GM19397 (cell line): Measurements from ENCODE around the gene ABHD6.
A peak's percentile ranks its signal among the peaks of the same experiment; 100 is the strongest.
"Not testable (repeated sequence)": the region's sequence is repeated elsewhere in the genome, so short reads cannot be mapped to it uniquely, and the experiment has no call there.

Source experiments
- ATAC-seq: cut with Tn5 transposase; IDR thresholded peaks from one replicate; pipeline ENCODE4 v1.9.1; 2021; ENCODE audit warnings: mild to moderate bottlenecking, moderate library complexity; ENCODE audit not compliant: unreplicated experiment

Gene ABHD6

DNA sequence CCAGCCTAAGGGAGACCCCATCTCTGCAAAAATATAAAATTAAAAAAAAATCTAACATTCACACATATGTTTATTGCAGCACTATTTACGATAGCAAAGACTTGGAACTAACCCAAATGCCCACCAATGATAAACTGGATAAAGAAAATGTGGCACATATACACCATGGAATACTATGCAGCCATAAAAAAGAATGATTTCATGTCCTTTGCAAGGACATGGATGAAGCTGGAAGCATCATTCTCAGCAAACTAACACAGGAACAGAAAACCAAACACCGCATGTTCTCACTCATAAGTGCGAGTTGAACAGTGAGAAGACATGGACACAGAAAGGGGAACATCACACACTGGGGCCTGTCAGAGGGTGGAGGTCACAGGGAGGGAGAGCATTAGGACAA lies 35.8 kb downstream of the ABHD6 start:
- not testable (repeated sequence) for ATAC-seq

DNA sequence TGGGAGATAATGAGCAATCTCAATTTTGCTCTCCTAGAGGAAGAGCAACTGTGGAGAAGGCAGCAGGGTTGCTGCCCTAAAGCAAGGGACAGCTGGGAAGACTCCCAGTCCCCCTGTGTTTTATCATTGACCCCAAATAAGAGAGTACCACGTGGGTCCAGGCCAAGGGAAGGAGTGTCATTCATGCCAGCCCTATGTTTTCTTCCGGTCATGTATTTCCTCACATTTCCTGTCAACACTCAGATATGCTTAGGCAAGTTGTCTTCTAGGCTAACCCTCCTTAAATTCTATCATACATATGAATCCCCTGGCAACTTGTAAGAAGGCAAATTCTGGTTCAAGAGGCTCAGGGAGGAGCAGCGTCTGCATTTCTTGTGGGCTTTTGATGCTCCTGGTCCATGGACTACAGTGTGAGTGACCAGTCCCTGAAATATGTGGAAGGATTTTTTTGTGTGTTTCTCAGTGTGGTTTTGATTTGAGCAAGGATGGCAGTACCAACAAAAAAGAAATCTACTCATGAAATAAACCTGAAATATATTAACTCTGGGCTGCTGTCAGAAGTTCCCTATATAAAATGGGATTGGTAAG lies 36.5 kb downstream of the ABHD6 start:
- no peak for ATAC-seq

DNA sequence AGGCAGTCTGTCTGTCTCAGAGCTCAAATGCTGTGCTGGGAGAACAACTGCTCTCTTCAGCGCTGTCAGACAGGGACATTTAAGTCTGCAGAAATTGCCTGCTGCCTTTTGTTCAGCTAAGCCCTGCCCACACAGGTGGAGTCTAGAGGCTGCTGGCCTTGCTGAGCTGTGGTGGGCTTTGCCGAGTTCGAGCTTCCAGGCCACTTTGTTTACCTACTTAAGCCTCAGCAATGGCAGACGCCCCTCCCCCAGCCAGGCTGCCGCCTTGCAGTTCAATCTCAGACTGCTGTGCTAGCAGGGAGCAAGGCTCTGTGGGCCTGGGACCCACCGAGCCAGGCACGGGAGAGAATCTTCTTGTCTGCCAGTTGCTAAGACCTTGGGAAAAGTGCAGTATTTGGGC lies 43.5 kb downstream of the ABHD6 start:
- no peak for ATAC-seq

DNA sequence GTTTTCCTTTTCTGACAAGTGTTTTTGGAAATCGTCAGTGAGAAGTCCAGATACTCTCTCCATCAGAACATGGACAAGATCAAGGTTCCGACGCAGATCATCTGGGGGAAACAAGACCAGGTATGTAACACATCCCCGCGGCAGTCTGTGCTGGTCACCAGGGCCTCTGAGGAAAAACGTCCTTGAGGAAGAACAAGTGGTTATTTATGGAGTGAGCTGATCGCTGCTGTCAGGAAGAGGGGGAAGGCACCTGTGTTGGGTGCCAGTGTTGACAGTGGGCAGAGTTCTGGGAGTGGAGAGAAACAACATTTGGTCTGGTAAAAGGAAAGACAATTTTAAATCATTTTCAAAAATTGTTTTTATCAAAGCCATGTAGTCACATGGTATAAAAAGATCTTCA lies 47.7 kb downstream of the ABHD6 start:
- no peak for ATAC-seq

DNA sequence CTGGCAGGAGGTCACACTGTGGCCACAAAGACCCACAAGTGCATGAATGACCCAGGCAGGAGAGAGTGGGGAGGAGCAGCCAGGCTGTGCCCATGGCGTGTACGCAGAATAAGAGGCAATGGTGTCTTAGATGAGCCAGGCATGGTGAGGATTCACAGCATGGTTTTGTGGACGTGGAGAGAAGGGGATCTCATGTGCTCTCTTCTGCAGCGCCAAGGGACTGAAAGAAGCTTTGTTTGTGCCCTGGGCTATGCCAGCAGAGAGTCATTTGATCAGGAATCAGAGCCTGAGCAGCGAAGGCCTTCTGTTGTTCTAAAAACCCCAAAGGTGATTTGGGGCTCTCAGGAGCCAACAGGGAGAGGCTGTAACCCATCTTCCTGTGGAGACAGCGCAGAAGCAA lies 49.8 kb downstream of the ABHD6 start:
- no peak for ATAC-seq

DNA sequence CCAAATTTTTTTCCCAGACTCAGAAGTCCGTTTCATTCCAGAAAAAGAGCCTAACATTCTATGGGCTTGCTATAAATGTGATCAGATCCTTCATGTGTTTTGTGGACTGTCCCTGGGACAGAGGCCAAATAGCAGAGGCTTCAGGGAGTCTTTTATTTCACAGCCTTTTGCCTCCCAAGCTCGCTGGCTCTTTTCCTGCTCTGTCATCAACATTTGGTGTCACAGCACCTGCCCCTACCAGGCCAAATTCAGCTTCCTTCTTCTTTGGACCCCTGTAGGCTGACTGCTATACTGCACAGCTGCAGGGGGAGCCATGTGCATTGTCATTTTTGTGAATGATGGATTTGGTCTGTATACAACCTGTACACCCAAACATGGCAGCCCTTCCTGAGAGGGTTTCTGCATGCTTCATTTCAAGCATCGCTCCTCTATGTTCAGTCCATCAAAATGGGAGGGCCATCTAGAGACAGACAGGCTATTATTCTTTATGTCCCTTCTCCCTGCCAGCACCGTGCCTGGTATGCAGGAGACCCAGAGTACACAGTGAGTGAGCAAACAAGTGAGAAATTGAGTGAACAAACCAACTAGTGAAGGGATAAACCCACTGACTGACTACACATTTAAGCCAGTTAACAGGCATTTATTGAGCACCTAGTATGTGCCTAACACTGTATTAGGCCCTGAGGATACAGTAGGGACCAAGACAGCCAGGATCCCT lies 50.6 kb downstream of the ABHD6 start:
- no peak for ATAC-seq

DNA sequence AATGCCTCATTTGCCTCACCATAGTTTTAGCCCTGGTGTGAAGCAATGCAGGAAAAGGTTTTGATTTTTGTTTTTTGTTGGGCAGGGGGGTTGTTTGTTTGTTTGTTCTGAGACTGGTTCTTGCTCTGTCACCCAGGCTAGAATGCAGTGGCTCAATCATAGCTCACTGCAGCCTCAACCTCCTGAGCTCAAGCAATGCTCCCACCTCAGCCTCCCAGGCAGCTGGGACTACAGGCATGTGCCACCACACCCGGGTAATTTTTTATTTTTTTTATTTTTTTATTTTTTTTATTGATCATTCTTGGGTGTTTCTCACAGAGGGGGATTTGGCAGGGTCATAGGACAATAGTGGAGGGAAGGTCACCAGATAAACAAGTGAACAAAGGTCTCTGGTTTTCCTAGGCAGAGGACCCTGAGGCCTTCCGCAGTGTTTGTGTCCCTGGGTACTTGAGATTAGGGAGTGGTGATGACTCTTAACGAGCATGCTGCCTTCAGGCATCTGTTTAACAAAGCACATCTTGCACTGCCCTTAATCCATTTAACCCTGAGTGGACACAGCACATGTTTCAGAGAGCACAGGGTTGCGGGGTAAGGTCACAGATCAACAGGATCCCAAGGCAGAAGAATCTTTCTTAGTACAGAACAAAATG lies 51.5 kb downstream of the ABHD6 start:
- ATAC-seq = not testable (repeated sequence)

DNA sequence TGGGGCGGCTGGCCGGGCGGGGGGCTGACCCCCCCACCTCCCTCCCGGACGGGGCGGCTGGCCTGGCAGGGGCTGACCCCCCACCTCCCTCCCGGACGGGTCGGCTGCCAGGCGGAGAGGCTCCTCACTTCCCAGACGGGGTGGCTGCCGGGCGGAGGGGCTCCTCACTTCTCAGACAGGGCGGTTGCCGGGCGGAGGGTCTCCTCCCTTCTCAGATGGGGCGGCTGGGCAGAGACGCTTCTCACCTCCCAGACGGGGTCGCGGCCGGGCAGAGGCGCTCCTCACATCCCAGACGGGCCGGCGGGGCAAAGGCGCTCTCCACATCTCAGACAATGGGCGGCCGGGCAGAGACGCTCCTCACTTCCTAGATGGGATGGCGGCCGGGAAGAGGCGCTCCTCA lies 52.9 kb downstream of the ABHD6 start:
- not testable (repeated sequence) for ATAC-seq

DNA sequence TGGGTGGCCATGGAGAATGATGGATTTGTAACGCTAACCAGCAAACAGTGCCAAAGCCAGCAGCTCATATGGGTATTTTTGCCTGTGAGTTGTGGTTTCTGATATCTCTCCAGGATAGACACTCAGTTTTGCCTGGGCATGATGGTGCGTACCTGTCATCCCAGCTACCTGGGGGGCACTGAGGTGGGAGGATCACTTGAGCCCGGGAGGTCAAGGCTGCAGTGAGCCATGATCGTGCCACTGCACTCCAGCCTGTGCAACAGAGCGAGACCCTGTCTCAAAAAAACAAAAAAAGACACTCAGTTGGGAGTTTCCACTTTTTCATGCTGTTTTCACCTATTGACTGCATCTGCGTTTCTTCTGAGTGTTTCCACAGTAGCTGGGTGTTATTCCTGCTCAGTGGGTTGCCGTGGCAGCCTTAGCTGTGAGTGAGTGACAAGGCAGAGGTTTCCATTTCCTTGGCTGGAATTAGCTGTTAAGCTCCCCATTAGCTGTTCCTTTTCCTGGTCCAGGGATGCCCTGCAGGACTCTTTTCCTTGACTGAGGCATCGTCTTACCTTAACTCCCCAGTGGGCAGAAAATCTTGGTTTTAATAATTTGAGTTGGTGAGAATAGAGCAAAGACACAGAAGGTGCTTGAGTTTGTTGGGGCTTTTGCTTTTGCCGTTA lies 54.2 kb downstream of the ABHD6 start:
- ATAC-seq = no peak

DNA sequence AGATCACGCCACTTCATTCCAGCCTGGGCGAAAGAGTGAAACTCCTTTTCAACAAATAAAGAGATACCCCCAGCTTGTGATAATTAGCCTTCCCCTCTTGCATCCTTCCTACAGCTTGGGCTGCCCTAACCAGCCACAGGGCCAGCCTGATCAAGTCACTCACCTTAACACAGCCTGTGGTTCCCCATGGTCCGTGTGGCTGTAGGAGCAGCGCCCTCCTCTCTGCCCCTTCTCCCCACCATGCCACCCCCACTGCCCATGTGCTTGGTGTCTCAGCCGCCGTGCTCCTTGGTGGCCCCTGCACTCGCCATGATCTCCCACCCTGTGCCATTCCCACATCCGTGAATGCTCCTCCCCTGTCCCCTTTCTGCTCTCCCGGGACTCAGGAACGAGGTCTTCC lies 55.3 kb downstream of the ABHD6 start:
- no peak for ATAC-seq

DNA sequence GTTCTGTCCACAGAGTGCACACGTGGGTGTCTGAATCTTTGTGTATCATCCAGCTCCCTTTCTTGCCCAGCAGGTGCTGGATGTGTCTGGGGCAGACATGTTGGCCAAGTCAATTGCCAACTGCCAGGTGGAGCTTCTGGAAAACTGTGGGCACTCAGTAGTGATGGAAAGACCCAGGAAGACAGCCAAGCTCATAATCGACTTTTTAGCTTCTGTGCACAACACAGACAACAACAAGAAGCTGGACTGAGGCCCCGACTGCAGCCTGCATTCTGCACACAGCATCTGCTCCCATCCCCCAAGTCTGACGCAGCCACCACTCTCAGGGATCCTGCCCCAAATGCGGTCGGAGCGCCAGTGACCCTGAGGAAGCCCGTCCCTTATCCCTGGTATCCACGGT lies 55.9 kb downstream of the ABHD6 start:
- ATAC-seq = no peak

DNA sequence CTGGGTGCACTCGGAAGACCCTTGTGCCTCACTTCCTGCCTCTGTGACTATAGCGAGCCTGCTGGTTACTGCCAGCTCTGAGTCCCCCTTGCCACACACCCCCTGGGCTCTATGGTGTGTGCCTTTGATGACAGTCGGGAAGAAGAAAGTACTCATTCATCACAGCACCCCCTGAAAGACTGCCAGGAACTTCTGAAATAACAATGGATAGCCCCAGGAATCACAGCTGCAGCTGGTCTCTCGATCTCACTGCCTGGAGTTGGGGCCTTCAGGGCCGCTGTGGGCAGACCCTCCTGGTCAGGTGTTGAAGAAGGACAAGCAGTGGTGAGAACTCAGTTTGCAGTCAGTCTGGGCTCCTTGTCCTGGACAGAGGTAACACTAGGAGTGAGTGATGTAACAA lies 58.7 kb downstream of the ABHD6 start:
- ATAC-seq = no peak

DNA sequence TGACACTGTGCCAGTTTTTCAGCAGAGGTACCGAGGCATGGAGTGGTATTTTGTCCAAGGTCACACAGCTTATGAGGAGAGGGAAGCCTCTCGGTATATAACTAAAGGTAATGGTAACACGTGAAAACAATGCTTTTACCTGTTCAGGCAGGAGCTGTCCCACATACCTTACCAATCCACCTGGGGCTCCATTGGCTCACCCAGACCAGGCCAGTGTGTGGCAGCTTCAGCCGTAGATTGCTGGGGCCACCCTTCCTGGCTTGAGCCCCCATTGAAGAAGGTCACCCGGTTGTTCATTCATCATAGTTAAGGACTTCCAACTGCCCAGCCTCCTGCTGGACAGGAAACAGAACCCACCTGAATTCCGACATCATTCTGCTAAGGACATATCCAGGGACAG lies 59.3 kb downstream of the ABHD6 start:
- ATAC-seq = no peak

DNA sequence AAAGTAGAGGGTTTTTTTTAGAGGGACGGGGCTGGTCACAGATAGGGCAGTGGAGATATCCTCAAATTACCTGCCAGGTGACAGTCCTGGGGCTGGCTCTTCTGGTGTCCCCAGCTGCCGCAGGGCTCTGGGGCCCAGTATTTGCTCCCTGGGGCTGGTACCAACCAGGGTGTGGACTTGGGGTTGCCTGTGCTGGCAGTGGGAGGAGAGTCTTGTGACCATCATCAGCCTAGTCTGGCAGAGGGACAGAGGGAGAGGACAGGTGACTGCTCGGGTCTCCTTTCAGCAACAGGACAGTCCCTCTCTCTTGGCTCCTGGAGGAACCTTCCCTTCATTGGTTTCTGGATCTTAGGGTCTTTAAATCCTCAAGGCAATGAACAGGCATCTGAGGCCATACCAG lies 60.6 kb downstream of the ABHD6 start:
- ATAC-seq = no peak

DNA sequence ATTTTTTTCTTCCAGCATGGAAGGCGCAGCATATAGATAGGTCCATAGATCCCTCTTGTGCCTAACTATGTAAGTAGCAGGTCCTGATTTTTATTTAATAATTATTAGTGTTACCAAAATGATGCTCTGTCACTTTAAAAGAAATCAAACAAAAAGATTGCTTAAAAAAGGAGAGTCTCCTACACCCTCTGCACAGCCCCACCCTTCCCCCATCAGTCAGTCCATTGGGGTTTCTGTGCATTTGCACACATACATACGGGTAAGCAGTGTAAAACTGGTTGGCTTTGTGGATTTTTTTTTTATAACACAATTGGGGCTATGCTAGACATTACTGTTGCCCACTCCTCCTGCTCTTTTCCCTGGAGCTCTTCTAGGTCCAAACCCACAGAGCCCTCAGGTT lies 61.5 kb downstream of the ABHD6 start:
- ATAC-seq = no peak

DNA sequence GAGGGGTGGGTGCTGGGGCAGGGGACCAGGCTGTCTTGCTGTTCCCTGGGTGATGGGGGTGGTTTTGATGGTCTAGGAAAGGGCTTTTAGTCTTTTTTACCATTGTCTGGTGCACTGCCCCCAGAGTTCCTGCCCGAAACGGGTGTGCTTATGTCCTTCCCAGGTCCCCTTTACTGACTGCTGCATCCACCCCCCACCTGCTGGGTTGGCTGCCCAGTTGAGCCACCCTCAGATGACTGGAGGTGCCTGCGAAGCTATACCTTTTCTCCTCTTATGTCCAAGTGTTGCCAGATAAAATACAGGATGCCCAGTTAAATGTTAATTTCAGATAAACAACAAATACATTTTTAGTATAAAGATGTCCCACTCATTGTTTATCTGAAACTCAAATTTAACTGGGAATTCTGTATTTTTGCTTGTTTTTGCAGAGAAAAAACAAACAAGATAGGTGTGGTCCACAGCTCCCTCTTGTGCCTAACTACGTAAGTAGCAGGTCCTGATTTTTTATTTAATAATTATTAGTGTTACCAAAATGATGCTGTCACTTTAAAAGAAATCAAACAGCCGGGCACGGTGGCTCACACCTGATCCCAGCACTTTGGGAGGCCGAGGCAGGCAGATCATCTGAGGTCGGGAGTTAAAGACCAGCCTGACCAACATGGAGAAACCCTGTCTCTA lies 62.4 kb downstream of the ABHD6 start:
- ATAC-seq = no peak

DNA sequence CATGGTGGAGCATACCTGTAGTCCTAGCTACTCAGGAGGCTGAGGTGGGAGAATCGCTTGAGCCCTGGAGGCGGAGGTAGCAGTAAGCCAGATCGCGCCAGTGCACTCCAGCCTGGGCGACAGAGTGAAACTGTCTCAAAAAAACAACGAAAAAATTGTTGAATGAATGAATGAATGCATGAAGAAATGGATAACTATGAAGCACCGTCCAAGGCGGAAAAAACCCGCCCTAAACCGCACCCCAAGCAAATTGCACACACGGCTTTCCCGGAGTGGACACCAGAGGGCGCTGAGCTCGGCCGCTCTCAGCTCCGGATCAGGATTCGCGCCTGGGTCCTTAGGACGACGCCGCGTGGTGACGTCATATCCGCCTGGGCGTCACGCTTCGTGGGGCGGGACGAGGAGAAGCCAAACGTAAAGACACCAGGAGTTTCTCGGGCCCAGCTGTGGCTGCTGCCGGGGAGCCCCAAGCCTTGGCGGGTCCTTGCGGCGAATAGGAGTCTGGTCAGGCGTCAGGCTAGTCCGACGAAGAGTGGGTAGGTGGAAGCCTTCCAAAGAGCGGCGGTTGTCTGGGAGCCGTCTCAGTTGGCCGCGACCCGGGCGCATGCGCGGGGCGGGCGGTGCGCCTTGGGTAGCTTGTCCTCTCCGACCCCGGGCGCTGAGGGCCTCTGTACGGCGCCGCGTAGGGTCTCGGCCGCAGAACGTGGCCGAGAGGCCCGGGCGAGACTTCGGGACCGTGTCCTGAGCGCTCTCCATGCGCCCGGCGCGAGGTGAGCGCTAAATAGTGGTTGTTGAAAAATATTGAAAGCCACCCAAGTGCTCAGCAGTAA lies 68.5 kb downstream of the ABHD6 start, which contains the start of the genes HTD2 and RPP14:
TSS of gene HTD2 (plus strand) at position 639 of the 830 bp plus-strand sequence. CDS start 11,094 bp downstream, outside the sequence.
TSS of gene RPP14 (plus strand) at position 364 of the 830 bp plus-strand sequence. CDS start 4,085 bp downstream, outside the sequence.
- peak; percentile 92 for ATAC-seq

DNA sequence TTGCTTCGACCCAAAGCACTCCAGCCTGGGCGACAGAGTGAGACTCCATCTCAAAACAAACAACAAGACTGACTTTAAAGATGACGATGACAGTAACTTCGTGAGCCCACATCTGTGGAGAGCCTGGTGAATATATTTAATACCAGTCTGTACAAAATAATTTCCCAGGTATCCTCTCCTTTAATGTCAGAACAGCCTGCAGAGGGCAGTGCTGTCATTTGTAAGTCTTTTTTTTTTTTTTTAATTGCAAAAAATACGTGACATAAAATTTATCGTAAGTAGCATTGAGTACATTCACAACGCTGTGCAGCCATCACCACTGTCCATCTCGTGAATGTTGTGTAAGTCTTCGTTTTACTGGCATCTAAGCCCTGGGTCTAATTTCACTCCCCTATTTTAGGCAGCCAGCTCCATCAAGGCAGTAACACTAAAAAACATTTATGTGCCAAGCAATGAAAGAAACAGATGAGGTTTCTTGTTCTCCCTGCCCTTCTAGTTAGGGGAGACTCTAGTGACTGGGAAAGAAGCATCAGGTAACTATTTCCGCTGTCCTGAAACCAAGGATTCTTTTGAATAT lies 70.1 kb downstream of the ABHD6 start:
- no peak for ATAC-seq

DNA sequence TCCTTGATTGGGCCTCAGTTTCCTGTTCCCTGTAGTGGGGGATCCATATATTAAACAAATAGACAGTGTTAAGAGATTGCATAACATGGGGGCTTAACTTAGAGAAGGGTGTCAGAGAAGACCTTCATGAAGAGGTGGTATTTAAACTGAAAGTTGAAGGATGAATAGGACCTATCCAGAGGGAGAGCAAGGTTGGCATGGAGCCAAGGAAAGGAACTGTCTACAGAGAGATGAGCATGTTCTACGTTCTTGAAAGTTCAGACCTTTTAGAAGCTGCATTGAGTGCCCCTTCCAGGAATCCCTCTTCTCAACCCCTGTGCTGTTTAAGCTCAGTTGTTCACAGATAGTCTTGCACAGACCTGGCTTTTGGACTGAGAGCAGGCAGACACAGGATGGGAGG lies 71.1 kb downstream of the ABHD6 start:
- no peak for ATAC-seq

DNA sequence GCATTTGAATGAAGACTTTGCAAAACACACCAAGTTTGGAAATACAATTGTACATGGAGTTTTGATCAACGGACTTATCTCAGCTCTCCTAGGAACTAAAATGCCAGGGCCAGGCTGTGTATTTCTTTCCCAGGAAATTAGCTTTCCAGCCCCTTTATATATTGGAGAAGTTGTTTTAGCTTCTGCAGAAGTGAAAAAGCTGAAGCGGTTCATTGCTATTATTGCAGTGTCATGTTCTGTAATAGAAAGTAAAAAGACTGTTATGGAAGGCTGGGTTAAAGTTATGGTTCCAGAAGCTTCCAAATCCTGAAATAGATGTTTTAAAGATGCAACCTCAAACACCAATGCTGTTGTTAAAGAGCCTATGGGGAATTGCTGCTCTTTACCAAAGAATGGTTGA lies 80.2 kb downstream of the ABHD6 start:
- ATAC-seq = no peak
